ENCODE measurements around the gene KCNK6.
A peak's percentile ranks its signal among the peaks of the same experiment; 100 is the strongest.
"Not testable (repeated sequence)": the region's sequence is repeated elsewhere in the genome, so short reads cannot be mapped to it uniquely, and the experiment has no call there.

Gene KCNK6

DNA sequence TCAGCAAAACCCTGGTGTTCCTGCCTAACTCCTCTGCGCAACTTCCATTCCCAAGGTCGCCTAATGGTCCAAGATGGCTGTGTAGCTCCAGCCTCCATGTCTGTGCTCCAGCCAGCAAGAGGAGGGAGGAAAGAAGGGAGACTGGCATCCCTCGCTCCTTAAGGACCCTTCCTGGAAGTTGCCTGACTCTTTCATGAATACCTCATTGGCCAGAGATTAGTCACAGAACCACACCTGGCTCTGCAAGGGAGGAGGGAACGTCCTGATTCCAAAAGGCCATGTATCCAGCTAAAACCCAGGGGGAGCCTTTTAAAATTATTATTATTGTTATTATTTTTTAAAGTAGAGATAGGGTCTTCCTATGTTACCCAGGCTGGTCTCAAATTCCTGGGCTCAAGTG is 4.8 kb downstream of the KCNK6 start:
- no peak overlapping the region for H3K4me3 ChIP-seq (ENCODE audit: low read depth, low read length)
- H3K27ac ChIP-seq (ENCODE audit: low read depth, low read length) = no peak overlapping the region
- no peaks in the 10 kb centered on the region for H3K4me1 ChIP-seq (ENCODE audit: control insufficient read depth, insufficient read depth, low read length)
- H3K36me3 ChIP-seq (ENCODE audit: control insufficient read depth, insufficient read depth, low read length) = peaks cover 20% of the 10 kb centered on the region
- H3K9me3 ChIP-seq (ENCODE audit: control insufficient read depth, insufficient read depth, low read length) = no peaks in the 10 kb centered on the region
- H3K9ac ChIP-seq (ENCODE audit: low read depth, low read length) = no peak overlapping the region
- peaks cover 18% of the 10 kb centered on the region for H3K27me3 ChIP-seq (ENCODE audit: control insufficient read depth, insufficient read depth, low read length)

DNA sequence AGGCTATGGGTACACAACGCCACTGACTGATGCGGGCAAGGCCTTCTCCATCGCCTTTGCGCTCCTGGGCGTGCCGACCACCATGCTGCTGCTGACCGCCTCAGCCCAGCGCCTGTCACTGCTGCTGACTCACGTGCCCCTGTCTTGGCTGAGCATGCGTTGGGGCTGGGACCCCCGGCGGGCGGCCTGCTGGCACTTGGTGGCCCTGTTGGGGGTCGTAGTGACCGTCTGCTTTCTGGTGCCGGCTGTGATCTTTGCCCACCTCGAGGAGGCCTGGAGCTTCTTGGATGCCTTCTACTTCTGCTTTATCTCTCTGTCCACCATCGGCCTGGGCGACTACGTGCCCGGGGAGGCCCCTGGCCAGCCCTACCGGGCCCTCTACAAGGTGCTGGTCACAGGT is 6.9 kb downstream of the KCNK6 start:
- no peak overlapping the region for H3K27ac ChIP-seq (ENCODE audit: low read depth, low read length)
- no peaks in the 10 kb centered on the region for H3K4me1 ChIP-seq (ENCODE audit: control insufficient read depth, insufficient read depth, low read length)
- no peaks in the 10 kb centered on the region for H3K27me3 ChIP-seq (ENCODE audit: control insufficient read depth, insufficient read depth, low read length)
- H3K9me3 ChIP-seq (ENCODE audit: control insufficient read depth, insufficient read depth, low read length) = no peaks in the 10 kb centered on the region
- no peak overlapping the region for H3K9ac ChIP-seq (ENCODE audit: low read depth, low read length)
- no peak overlapping the region for H3K4me3 ChIP-seq (ENCODE audit: low read depth, low read length)
- peaks cover 20% of the 10 kb centered on the region for H3K36me3 ChIP-seq (ENCODE audit: control insufficient read depth, insufficient read depth, low read length)

DNA sequence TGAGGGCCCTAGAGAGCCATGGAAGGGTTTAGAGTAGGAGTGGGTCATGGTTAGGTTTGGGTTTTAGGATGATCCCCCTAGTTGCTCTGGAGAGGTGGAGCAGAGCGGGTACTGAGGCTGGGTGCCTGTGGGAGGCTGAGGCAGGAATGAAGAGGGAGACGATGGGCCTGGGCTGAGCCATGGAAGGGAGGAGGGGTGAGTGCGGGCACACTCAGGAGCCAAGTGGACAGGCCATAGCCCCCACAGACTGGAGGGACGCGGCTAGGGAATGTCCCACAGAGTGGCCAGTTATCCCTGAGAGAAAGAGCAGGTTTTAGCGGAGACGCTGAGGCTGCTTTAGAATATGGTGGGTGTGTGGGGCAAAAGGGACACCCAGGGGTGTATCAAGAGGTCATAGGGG is 10.0 kb downstream of the KCNK6 start:
- no peak overlapping the region for H3K4me3 ChIP-seq (ENCODE audit: low read depth, low read length)
- H3K9me3 ChIP-seq (ENCODE audit: control insufficient read depth, insufficient read depth, low read length) = no peaks in the 10 kb centered on the region
- H3K27ac ChIP-seq (ENCODE audit: low read depth, low read length) = no peak overlapping the region
- H3K4me1 ChIP-seq (ENCODE audit: control insufficient read depth, insufficient read depth, low read length) = no peaks in the 10 kb centered on the region
- H3K27me3 ChIP-seq (ENCODE audit: control insufficient read depth, insufficient read depth, low read length) = no peaks in the 10 kb centered on the region
- no peak overlapping the region for H3K9ac ChIP-seq (ENCODE audit: low read depth, low read length)
- H3K36me3 ChIP-seq (ENCODE audit: control insufficient read depth, insufficient read depth, low read length) = peaks cover 20% of the 10 kb centered on the region

DNA sequence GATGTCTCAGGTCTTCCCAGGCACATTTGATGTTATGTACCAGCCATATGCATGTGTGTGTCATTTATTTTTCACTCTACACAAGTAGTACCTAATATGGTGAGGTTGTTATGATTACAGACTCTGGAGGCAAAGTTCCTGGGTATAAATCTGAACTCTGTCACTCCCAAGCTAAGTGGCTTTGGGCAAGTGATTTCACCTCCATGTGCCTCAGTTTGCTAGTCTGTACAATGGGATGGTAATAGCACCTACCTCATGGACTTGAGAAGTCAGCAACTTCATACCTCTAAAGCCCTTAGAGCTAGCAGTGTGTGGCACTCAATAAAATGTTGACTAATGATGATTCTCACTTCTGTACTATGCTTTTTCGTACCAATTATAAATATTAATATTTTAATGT is 12.1 kb downstream of the KCNK6 start:
- Histone ChIP-seq H3K36me3 (ENCODE audit: control insufficient read depth, insufficient read depth, low read length) (peaks cover 17% of the 10 kb centered on the region), H3K9me3 (ENCODE audit: control insufficient read depth, insufficient read depth, low read length) (no peaks in the 10 kb centered on the region), H3K27me3 (ENCODE audit: control insufficient read depth, insufficient read depth, low read length) (no peaks in the 10 kb centered on the region), H3K27ac (ENCODE audit: low read depth, low read length) (no peak overlapping the region), H3K4me3 (ENCODE audit: low read depth, low read length) (no peak overlapping the region), H3K9ac (ENCODE audit: low read depth, low read length) (no peak overlapping the region), H3K4me1 (ENCODE audit: control insufficient read depth, insufficient read depth, low read length) (no peaks in the 10 kb centered on the region)

DNA sequence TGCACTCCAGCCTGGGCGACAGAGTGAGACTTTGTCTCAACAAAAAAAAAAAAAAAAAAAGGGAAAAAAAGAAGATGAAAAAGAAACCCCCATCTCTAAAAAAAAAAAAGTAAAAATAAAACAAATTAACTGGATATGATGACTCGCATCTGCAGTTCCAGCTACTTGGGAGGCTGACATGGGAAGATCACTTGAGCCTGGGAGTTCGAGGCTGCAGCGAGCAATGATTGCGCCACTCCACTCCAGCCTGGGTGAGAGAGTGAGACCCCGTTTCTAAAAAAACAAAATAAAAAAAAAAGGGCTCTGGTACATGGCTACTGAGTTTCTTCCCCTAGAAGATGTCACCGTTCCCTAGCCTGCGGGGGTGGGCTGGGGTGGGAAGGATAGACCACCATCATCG is 13.6 kb downstream of the KCNK6 start:
- peaks cover 2% of the 10 kb centered on the region; the same call in 1 of the 2 replicates for H3K36me3 ChIP-seq (ENCODE audit: control insufficient read depth, insufficient read depth, low read length)
- H3K4me1 ChIP-seq (ENCODE audit: control insufficient read depth, insufficient read depth, low read length) = peaks cover 5% of the 10 kb centered on the region; the same call in 1 of the 2 replicates
- no peaks in the 10 kb centered on the region for H3K9me3 ChIP-seq (ENCODE audit: control insufficient read depth, insufficient read depth, low read length)
- H3K4me3 ChIP-seq (ENCODE audit: low read depth, low read length) = no peak overlapping the region
- H3K9ac ChIP-seq (ENCODE audit: low read depth, low read length) = no peak overlapping the region
- no peaks in the 10 kb centered on the region for H3K27me3 ChIP-seq (ENCODE audit: control insufficient read depth, insufficient read depth, low read length)
- H3K27ac ChIP-seq (ENCODE audit: low read depth, low read length) = no peak overlapping the region

DNA sequence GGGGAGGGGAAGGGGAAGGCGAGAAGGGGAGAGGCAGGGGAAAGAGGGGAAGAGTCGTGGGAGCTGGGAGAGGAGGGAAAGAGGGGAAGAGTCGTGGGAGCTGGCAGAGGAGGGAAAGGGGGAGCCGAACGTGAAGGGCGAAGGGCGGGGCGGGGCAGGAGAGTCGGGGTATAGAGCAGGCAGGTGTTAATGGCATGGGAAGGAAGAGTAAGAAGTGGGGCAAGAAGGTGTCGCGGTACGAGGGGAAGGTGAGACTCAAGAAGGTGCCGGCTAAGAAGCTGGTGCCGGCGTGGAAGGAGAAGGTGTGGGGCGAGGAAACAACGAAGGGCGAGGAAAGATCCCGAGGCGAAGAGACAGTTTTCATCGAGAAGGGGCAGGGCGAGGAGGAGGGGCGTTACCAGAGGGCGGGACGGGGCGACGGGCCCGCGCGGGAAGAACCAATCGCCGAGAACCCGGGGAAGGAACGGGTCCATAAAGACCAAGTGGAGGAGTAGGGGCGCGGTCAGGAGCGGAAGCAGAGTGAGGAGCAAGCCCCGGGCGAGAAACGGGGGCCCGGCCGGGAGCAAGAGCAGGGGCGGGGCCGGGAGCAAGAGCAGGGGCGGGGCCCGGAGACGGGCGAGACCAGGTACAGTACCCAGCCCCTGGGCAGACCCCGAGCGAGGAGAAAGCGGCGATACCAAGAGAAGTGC is 16.4 kb downstream of the KCNK6 start:
- Histone ChIP-seq H3K4me3 (ENCODE audit: low read depth, low read length) (peak overlapping the region; percentile 93), H3K27ac (ENCODE audit: low read depth, low read length) (peak overlapping the region; percentile 72), H3K9ac (ENCODE audit: low read depth, low read length) (no peak overlapping the region; the same call in 1 of the 2 replicates)

DNA sequence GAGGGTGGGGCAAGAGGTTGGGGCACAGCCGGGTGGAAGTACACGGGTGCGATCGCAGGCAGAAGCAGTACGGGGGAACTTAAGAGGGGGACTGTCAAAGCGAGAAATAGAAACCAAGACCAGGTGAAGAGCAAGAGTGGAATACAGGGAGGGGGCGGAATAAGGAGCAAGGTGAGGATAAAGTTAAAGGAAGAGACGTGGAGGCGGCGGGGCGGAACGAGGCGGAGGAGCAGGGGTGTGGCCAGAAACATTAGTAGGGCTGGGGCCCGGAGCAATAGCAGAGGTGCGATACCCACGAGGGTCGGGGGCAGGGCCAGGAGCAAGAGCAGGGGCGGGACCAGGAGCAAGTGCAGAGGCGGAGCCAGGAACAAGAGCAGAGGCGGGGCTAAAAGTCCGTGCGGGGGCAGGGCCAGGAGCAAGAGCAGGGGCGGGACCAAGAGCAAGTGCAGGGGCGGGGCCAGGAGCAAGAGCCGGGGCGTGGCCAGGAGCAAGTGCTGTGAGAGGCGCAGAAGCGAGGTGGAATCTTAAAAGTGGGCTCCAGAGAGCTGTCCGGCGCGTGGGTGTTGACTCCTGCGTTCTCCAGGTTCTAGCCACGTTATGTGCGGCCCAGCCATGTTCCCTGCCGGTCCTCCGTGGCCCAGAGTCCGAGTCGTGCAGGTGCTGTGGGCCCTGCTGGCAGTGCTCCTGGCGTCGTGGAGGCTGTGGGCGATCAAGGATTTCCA is 17.2 kb downstream of the KCNK6 start:
- H3K4me3 ChIP-seq (ENCODE audit: low read depth, low read length) = peak overlapping the region; percentile 93
- H3K27ac ChIP-seq (ENCODE audit: low read depth, low read length) = peak overlapping the region; percentile 72

More for the DNA sequence above, 16.4 kb downstream of the KCNK6 start:
- Histone ChIP-seq H3K27me3 (ENCODE audit: control insufficient read depth, insufficient read depth, low read length) (no peaks in the 10 kb centered on the region), H3K4me1 (ENCODE audit: control insufficient read depth, insufficient read depth, low read length) (peaks cover 5% of the 10 kb centered on the region; the same call in 1 of the 2 replicates), H3K9me3 (ENCODE audit: control insufficient read depth, insufficient read depth, low read length) (no peaks in the 10 kb centered on the region), H3K36me3 (ENCODE audit: control insufficient read depth, insufficient read depth, low read length) (no peaks in the 10 kb centered on the region)

DNA sequence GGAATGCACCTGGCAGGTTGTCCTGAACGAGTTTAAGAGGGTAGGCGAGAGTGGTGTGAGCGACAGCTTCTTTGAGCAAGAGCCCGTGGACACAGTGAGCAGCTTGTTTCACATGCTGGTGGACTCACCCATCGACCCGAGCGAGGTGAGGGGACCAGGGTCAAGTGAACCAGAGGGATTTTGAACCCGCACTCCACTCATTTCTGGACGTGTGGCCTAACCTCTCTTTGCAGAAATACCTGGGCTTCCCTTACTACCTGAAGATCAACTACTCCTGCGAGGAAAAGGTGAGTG is 17.7 kb downstream of the KCNK6 start:
- Histone ChIP-seq H3K36me3 (ENCODE audit: control insufficient read depth, insufficient read depth, low read length) (no peaks in the 10 kb centered on the region), H3K4me1 (ENCODE audit: control insufficient read depth, insufficient read depth, low read length) (peaks cover 5% of the 10 kb centered on the region; the same call in 1 of the 2 replicates), H3K4me3 (ENCODE audit: low read depth, low read length) (peak overlapping the region; percentile 93), H3K9ac (ENCODE audit: low read depth, low read length) (0 out of 2 replicates have a peak overlapping the region, but pooled peaks have one; percentile 22), H3K27me3 (ENCODE audit: control insufficient read depth, insufficient read depth, low read length) (no peaks in the 10 kb centered on the region), H3K27ac (ENCODE audit: low read depth, low read length) (no peak overlapping the region), H3K9me3 (ENCODE audit: control insufficient read depth, insufficient read depth, low read length) (no peaks in the 10 kb centered on the region)

More for the DNA sequence above, 17.2 kb downstream of the KCNK6 start:
- Histone ChIP-seq H3K36me3 (ENCODE audit: control insufficient read depth, insufficient read depth, low read length) (no peaks in the 10 kb centered on the region), H3K9ac (ENCODE audit: low read depth, low read length) (peak overlapping the region; percentile 22; the same call in 1 of the 2 replicates), H3K9me3 (ENCODE audit: control insufficient read depth, insufficient read depth, low read length) (no peaks in the 10 kb centered on the region), H3K27me3 (ENCODE audit: control insufficient read depth, insufficient read depth, low read length) (no peaks in the 10 kb centered on the region), H3K4me1 (ENCODE audit: control insufficient read depth, insufficient read depth, low read length) (peaks cover 5% of the 10 kb centered on the region; the same call in 1 of the 2 replicates)

DNA sequence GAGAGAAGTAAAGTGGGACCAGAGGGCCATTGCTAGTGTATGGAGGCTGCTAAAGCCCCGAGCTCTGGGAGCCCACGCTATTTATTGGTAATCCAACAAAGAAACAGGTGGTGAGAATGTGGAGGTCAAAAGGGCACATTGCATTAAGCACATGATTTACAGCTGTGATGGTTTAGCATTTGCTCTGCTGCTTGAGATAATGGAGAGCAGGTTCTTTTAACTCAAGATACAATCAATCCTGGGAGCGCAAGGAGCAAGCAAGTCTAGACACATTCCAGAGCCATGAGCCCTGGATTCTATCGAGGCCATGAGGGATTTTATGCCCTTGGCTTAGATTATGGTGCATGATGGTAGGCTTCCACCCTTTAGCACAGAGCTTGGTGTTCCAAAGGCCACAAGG is 19.4 kb downstream of the KCNK6 start:
- not testable (repeated sequence) for H3K36me3 ChIP-seq (ENCODE audit: control insufficient read depth, insufficient read depth, low read length); H3K4me3 ChIP-seq (ENCODE audit: low read depth, low read length); H3K27me3 ChIP-seq (ENCODE audit: control insufficient read depth, insufficient read depth, low read length); H3K27ac ChIP-seq (ENCODE audit: low read depth, low read length); H3K9ac ChIP-seq (ENCODE audit: low read depth, low read length); H3K9me3 ChIP-seq (ENCODE audit: control insufficient read depth, insufficient read depth, low read length); H3K4me1 ChIP-seq (ENCODE audit: control insufficient read depth, insufficient read depth, low read length)

DNA sequence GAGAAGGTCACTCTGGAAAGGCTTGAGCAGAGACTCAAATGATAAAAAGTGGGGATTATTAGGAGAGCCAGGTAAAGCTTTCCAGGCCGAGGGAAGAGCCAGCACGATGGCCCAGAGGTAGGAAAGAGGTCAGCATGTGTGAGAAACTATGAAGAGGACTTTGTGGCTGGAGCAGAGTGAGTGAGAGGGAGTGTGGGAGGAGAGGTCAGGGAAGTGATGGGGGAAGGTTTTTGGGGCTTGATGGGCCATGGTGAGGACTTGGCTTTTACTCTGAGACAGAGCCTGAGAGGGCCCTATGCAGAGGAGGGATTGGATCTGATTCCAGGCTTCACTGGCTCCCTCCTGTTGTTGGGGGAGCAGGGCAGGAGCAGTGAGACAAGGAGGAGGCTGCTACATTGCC is 21.3 kb downstream of the KCNK6 start:
- H3K4me1 ChIP-seq (ENCODE audit: control insufficient read depth, insufficient read depth, low read length) = peaks cover 5% of the 10 kb centered on the region; the same call in 1 of the 2 replicates
- H3K27me3 ChIP-seq (ENCODE audit: control insufficient read depth, insufficient read depth, low read length) = no peaks in the 10 kb centered on the region
- H3K9ac ChIP-seq (ENCODE audit: low read depth, low read length) = no peak overlapping the region
- H3K9me3 ChIP-seq (ENCODE audit: control insufficient read depth, insufficient read depth, low read length) = no peaks in the 10 kb centered on the region
- H3K27ac ChIP-seq (ENCODE audit: low read depth, low read length) = no peak overlapping the region
- H3K36me3 ChIP-seq (ENCODE audit: control insufficient read depth, insufficient read depth, low read length) = no peaks in the 10 kb centered on the region
- no peak overlapping the region for H3K4me3 ChIP-seq (ENCODE audit: low read depth, low read length)

DNA sequence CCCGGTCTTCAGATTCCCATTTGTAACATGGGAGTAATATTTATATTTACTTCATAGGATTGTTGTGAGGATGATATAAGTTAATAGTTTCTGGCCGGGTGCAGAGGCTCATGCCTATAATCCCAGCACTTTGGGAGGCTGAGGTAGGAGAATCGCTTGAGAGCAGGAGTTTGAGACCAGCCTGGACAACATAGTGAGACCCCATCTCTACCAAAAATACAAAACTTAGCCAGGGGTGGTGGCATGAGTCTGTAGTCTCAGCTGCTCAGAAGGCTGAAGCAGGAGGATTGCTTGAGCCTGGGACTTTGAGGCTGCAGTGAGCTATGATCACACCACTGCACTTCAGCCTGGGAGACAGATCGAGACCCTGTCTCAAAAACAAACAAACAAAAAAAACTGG is 27.2 kb downstream of the KCNK6 start:
- no peak overlapping the region for H3K9ac ChIP-seq (ENCODE audit: low read depth, low read length)

More for the DNA sequence above, 27.2 kb downstream of the KCNK6 start:
- no peak overlapping the region for H3K27ac ChIP-seq (ENCODE audit: low read depth, low read length)
- H3K36me3 ChIP-seq (ENCODE audit: control insufficient read depth, insufficient read depth, low read length) = no peaks in the 10 kb centered on the region
- H3K9me3 ChIP-seq (ENCODE audit: control insufficient read depth, insufficient read depth, low read length) = no peaks in the 10 kb centered on the region
- H3K4me3 ChIP-seq (ENCODE audit: low read depth, low read length) = no peak overlapping the region
- H3K27me3 ChIP-seq (ENCODE audit: control insufficient read depth, insufficient read depth, low read length) = no peaks in the 10 kb centered on the region
- H3K4me1 ChIP-seq (ENCODE audit: control insufficient read depth, insufficient read depth, low read length) = no peaks in the 10 kb centered on the region

Data from HUES48 (cell line).